ENCODE results near the gene CYP1B1. TPM values are rescaled to one million over a fixed set of nuclear protein-coding genes. Genes with fewer than 3 reads are reported as not detected.

CYP1B1 gene
- total and polyA plus RNA-seq, 2 donors from 2014 or later: 7.7 to 79.2 TPM

- Histone ChIP-seq H3K9me3 (ENCODE audit: control insufficient read depth in 2 of 3, insufficient read depth in 1 of 3, low read length in 3 of 3) (no peaks in the 10 kb centered on the region), H3K4me3 (ENCODE audit: low read length in 3 of 3) (no peak overlapping the region), H3K9ac (ENCODE audit: low read length in 3 of 3) (peak overlapping the region in 1 of 3 donors; percentile 30), H3K27ac (ENCODE audit: low read depth in 2 of 2, low read length in 2 of 2) (no peak overlapping the region), H3K27me3 (ENCODE audit: control insufficient read depth, insufficient read depth, low read length) (peaks cover 2% of the 10 kb centered on the region), H3K36me3 (ENCODE audit: control insufficient read depth in 2 of 3, insufficient read depth in 3 of 3, low read length in 3 of 3) (no peaks in the 10 kb centered on the region), H3K4me1 (ENCODE audit: control insufficient read depth in 2 of 3, insufficient read depth in 2 of 3, low read depth in 1 of 3, low read length in 3 of 3) (peaks cover 0 to 2% (median 0%) of the 10 kb centered on the region in 3 donors)
- TF ChIP-seq CTCF (IDR thresholded peaks at IDR 0.05; ENCODE audit: borderline replicate concordance, extremely low read depth, insufficient read depth): no peak
- intact Hi-C loops (cut with DNase I): no loop called here
- DNase-seq (no peak), FAIRE-seq (no peak)
These were observed 38.6 kb downstream of the CYP1B1 start for GRCh38 chr2:38037325-38037724.

- no peak for FAIRE-seq
- DNase-seq: no peak
- Histone ChIP-seq H3K27ac (ENCODE audit: low read depth in 2 of 2, low read length in 2 of 2) (no peak overlapping the region), H3K9ac (ENCODE audit: low read length in 3 of 3) (no peak overlapping the region), H3K4me3 (ENCODE audit: low read length in 3 of 3) (no peak overlapping the region), H3K27me3 (ENCODE audit: control insufficient read depth, insufficient read depth, low read length) (peaks cover 2% of the 10 kb centered on the region), H3K36me3 (ENCODE audit: control insufficient read depth in 2 of 3, insufficient read depth in 3 of 3, low read length in 3 of 3) (no peaks in the 10 kb centered on the region), H3K9me3 (ENCODE audit: control insufficient read depth in 2 of 3, insufficient read depth in 1 of 3, low read length in 3 of 3) (no peaks in the 10 kb centered on the region), H3K4me1 (ENCODE audit: control insufficient read depth in 2 of 3, insufficient read depth in 2 of 3, low read depth in 1 of 3, low read length in 3 of 3) (peaks cover 0 to 2% (median 0%) of the 10 kb centered on the region in 3 donors)
- intact Hi-C loops (cut with DNase I): no loop called here
- no peak for TF ChIP-seq CTCF (IDR thresholded peaks at IDR 0.05; ENCODE audit: borderline replicate concordance, extremely low read depth, insufficient read depth)
These were observed 40.0 kb downstream of the CYP1B1 start for GRCh38 chr2:38035968-38036367.

GRCh38 chr2:38033646-38034045, 42.3 kb downstream of the CYP1B1 start:
- H3K27ac ChIP-seq (ENCODE audit: low read depth in 2 of 2, low read length in 2 of 2): no peak overlapping the region
- intact Hi-C loops (cut with DNase I): no loop called here
- FAIRE-seq: no peak

More at GRCh38 chr2:38033646-38034045, 42.3 kb downstream of the CYP1B1 start:
- Histone ChIP-seq H3K4me3 (ENCODE audit: low read length in 3 of 3) (no peak overlapping the region), H3K4me1 (ENCODE audit: control insufficient read depth in 2 of 3, insufficient read depth in 2 of 3, low read depth in 1 of 3, low read length in 3 of 3) (peaks cover 0 to 2% (median 0%) of the 10 kb centered on the region in 3 donors), H3K36me3 (ENCODE audit: control insufficient read depth in 2 of 3, insufficient read depth in 3 of 3, low read length in 3 of 3) (no peaks in the 10 kb centered on the region), H3K9ac (ENCODE audit: low read length in 3 of 3) (no peak overlapping the region), H3K27me3 (ENCODE audit: control insufficient read depth, insufficient read depth, low read length) (peaks cover 2% of the 10 kb centered on the region), H3K9me3 (ENCODE audit: control insufficient read depth in 2 of 3, insufficient read depth in 1 of 3, low read length in 3 of 3) (no peaks in the 10 kb centered on the region)
- no peak for TF ChIP-seq CTCF (IDR thresholded peaks at IDR 0.05; ENCODE audit: borderline replicate concordance, extremely low read depth, insufficient read depth)
- no peak for DNase-seq

All from kidney (tissue), 14 donors.